Uterus (tissue), 4 donors: ENCODE results near the gene PGF. TPM values are rescaled to one million over a fixed set of nuclear protein-coding genes. Genes with fewer than 3 reads are reported as not detected.

Source experiments
- DNase-seq, 2 donors: peaks; one replicate each; pipeline ENCODE4 v3.0.0-alpha.2; 2019 to 2020
- H3K27ac ChIP-seq, 2 donors: fragments of 200-600 bp; sonication (generic); 1 replicate in 1 of 2; 2 replicates in 1 of 2; pipeline ENCODE4 v1.5.1; 2016 to 2018
- H3K27me3 ChIP-seq, 2 donors: fragments of 200-600 bp; sonication (generic); one replicate each; pipeline ENCODE4 v1.5.1; 2018 to 2019; ENCODE audit warnings: control low read depth in 1 of 2
- H3K36me3 ChIP-seq, 2 donors: fragments of 200-600 bp; sonication (generic); one replicate each; pipeline ENCODE4 v1.5.1; 2019; ENCODE audit warnings: control low read depth in 1 of 2
- H3K4me1 ChIP-seq, 2 donors: fragments of 200-600 bp; sonication (generic); one replicate each; pipeline ENCODE4 v1.5.1; 2018 to 2019; ENCODE audit warnings: control low read depth in 1 of 2
- H3K4me3 ChIP-seq, 2 donors: fragments of 200-600 bp; sonication (generic); 1 replicate in 1 of 2; 2 replicates in 1 of 2; pipeline ENCODE4 v1.5.1; 2018 to 2019; ENCODE audit warnings: mild to moderate bottlenecking in 1 of 2
- H3K9me3 ChIP-seq, 2 donors: fragments of 200-600 bp; sonication (generic); one replicate each; pipeline ENCODE4 v1.5.1; 2019; ENCODE audit warnings: control low read depth in 1 of 2
- POLR2A ChIP-seq, 2 donors: fragments of 450-650 bp; IDR thresholded peaks; one replicate each; pipeline ENCODE4 v1.6.1; 2016; ENCODE audit warnings: antibody characterized with exemption in 2 of 2, mild to moderate bottlenecking in 1 of 2, moderate library complexity in 1 of 2
- intact Hi-C: fragments of 100-400 bp; cut with DNase I; formaldehyde crosslinking; loops from one replicate; pipeline ENCODE4 v1.15.1; 2023; ENCODE audit warnings: low total_unique reads
- total RNA-seq, 4 donors: library from RNA; depleted of rRNA in 3 of 4; stranded (reverse); fragments of >200 nt in 3 of 4; gene quantifications; one replicate each; pipeline versions ENCODE4 v1.1.0 to v1.2.4, GENCODE V29; 2014 to 2023
- TF ChIP-seq, protein P1 (sequence below), 4 experiments: fragments of 200-600 bp in 2 of 4; fragments of 450-650 bp in 2 of 4; sonication (generic) in 2 of 4; IDR thresholded peaks; one replicate each; pipeline ENCODE4 v1.5.1; 2016 to 2019; ENCODE audit warnings: antibody characterized with exemption in 4 of 4, mild to moderate bottlenecking in 2 of 4, moderate library complexity in 1 of 4
- donor health status: DM: yes; HTN: yes; CAD: no.

Gene PGF
- total RNA-seq, 4 donors from 2014 or later, result 2.7 to 32.4 (median 15.4) TPM

DNA sequence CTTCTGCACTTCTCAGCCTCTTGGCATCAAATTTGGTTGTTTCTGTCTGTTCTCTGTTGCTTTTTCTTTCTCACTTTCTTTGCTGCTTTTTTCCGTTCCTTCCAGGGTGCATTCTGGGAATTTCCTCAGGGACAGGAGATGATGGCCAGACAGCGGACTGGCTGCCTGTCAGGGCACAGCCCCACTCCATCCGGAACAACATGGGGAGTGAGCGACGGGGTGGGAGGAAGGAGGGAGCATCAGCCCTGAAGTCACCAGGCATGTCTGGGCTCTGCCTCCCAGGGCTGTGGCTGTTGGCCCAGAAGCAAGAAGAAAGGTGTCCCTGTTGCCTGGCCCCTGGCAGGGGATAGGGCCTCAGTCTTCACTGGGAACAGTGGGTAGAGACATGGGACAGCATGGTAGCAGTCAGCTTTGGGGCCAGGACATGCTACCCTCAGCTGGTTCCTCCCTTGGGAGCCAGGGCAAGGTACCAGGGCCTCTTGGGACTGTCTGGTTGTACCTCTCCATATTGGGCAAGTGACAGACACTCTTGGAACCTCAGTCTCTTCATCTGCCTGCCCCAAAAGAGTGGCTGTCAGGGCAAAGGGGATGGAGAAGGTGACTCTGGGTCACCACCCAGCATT, 8.6 kb downstream of the PGF start:
- Histone ChIP-seq H3K4me1 (peaks cover 0 to 5% of the 10 kb centered on the region in 2 donors), H3K27me3 (no peaks in the 10 kb centered on the region), H3K4me3 (no peak overlapping the region), H3K36me3 (no peaks in the 10 kb centered on the region), H3K9me3 (no peaks in the 10 kb centered on the region), H3K27ac (peak overlapping the region in 1 of 2 donors; percentile 41)
- no peak for DNase-seq
- intact Hi-C loops, result no loop called here
- TF ChIP-seq, protein P1, sequence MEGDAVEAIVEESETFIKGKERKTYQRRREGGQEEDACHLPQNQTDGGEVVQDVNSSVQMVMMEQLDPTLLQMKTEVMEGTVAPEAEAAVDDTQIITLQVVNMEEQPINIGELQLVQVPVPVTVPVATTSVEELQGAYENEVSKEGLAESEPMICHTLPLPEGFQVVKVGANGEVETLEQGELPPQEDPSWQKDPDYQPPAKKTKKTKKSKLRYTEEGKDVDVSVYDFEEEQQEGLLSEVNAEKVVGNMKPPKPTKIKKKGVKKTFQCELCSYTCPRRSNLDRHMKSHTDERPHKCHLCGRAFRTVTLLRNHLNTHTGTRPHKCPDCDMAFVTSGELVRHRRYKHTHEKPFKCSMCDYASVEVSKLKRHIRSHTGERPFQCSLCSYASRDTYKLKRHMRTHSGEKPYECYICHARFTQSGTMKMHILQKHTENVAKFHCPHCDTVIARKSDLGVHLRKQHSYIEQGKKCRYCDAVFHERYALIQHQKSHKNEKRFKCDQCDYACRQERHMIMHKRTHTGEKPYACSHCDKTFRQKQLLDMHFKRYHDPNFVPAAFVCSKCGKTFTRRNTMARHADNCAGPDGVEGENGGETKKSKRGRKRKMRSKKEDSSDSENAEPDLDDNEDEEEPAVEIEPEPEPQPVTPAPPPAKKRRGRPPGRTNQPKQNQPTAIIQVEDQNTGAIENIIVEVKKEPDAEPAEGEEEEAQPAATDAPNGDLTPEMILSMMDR (IDR thresholded peaks at IDR 0.05), result no peak
- no peak for TF ChIP-seq POLR2A (IDR thresholded peaks at IDR 0.05)

DNA sequence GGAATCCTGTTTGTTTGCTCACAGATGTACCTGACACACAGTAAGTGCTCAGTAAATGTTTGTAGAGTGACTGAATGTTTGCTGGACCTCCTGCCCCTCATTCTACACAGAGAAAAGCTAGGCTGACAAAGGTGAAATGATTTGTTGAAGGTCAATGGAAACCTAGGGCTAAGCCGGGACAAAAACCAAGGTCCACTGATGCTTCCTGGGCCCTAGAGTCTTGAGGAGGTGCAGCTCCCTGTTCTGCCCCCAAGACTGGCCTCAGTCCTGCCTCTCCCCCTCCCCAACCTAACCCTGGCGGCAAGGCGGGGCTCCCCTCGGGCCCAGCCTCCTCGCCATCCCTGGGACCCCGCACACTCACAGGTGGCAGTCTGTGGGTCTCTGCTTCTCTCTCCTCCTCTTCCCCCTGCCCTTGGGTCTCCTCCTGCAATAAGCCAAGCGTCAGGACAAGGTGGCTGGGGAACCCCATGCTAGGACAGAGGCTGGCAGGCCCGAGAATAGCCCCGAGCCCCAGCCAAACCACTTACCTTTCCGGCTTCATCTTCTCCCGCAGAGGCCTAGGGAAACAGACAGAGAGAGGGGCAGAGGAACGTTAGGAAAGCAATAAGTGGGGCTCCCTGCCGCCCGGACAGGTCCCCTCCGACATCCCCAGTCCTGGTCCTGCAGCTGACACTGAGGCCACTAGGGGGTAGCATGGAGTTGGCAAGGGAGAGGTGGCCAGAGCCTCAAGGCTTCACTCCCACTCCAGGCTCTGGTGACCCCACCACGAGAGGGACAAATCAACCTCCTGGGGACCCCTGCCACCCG, 9.3 kb downstream of the PGF start:
- TF ChIP-seq POLR2A (IDR thresholded peaks at IDR 0.05), result no peak
- TF ChIP-seq, protein P1 (IDR thresholded peaks at IDR 0.05), result peak; percentile 84 to 91 (median 86)
- Histone ChIP-seq H3K9me3 (no peaks in the 10 kb centered on the region), H3K4me1 (peaks cover 0 to 12% of the 10 kb centered on the region in 2 donors), H3K27me3 (no peaks in the 10 kb centered on the region), H3K4me3 (no peak overlapping the region), H3K36me3 (no peaks in the 10 kb centered on the region), H3K27ac (peak overlapping the region in 1 of 2 donors; percentile 41)
- peak; percentile 75 to 77 for DNase-seq
- intact Hi-C loops, result no loop called here

DNA sequence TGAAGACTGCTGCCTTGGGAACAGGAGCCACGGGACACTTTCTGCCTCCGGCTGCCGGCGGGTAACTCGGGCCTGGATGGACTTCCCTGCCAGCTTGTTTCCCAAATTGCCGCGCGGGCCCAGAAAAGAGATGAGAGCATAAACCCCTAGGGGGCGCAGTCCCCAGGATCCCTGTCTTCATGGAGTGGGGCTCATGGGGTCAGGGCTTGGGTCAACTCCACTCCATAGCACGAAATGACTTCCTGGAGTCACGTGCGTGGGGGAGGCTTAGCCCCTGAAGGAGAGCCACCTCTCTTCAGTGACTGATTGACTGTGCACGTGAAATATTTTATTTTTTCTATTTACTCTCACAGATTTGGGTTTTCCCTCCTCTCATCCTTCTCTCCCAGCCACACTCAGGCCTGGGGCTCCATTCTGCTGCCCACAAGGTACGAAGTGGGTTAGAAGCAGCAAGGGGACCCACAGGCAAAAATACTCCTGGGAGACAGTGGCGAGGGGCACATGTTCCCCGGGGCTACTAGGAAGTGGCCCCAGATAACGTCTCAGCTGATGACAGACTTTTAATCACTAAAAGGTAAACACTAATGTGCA, 10.0 kb downstream of the PGF start:
- H3K9me3 ChIP-seq, result no peaks in the 10 kb centered on the region
- TF ChIP-seq, protein P1 (IDR thresholded peaks at IDR 0.05), result peak in 1 of 4 experiments; percentile 13
- TF ChIP-seq POLR2A (IDR thresholded peaks at IDR 0.05), result no peak
- H3K36me3 ChIP-seq, result no peaks in the 10 kb centered on the region
- no peak overlapping the region for H3K4me3 ChIP-seq
- no peaks in the 10 kb centered on the region for H3K27me3 ChIP-seq
- peaks cover 0 to 18% of the 10 kb centered on the region in 2 donors for H3K4me1 ChIP-seq
- intact Hi-C loops, result no loop called here
- DNase-seq, result no peak
- H3K27ac ChIP-seq, result no peak overlapping the region

DNA sequence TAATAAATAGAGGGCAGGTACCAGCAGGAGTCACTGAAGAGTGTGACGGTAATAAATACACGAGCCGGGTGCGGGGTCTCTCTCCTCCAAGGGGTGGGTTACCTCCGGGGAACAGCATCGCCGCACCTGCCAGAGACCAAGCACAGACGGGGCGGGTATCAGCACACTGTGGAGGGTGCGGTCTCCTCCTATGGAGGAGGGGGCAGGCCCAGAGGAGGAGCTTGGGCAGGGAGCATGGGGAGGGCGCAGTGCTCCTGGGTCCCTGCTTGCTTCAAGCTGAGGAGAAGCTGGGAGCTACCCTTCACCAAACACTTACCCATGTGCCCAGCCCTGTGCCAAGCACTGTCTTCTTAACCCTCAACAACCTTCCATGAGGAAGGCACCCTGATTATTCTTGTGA, 12.8 kb downstream of the PGF start:
- TF ChIP-seq, protein P1 (IDR thresholded peaks at IDR 0.05), result no peak
- no peak for TF ChIP-seq POLR2A (IDR thresholded peaks at IDR 0.05)
- intact Hi-C loops, result no loop called here
- Histone ChIP-seq H3K36me3 (no peaks in the 10 kb centered on the region), H3K27me3 (no peaks in the 10 kb centered on the region), H3K9me3 (no peaks in the 10 kb centered on the region), H3K27ac (peak overlapping the region; percentile 82 to 84), H3K4me1 (peaks cover 0 to 26% of the 10 kb centered on the region in 2 donors), H3K4me3 (no peak overlapping the region)
- no peak for DNase-seq

DNA sequence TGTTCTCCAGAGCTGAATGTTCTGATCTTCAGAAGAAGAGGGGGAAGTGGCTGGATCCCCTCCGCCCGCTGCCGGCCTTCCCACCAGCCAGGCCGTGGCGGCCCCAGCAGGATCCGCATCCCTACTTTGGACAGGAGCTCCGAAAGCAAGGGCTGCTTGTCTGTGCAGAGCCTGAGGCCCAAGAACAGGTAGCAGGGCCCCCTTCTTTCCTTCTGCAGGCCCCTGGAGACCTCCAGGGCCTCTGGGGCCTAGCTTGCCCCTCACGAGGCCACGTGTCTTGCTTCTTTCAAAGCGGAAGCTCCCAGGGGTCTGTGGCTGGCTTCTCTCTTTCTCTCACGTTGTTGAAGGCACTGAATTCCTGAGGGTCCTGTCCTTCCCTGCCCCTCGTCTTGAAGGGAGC, 13.2 kb downstream of the PGF start:
- intact Hi-C loops, result no loop called here
- DNase-seq, result no peak
- Histone ChIP-seq H3K4me1 (peaks cover 0 to 26% of the 10 kb centered on the region in 2 donors), H3K36me3 (no peaks in the 10 kb centered on the region), H3K9me3 (no peaks in the 10 kb centered on the region), H3K4me3 (no peak overlapping the region), H3K27me3 (no peaks in the 10 kb centered on the region), H3K27ac (peak overlapping the region; percentile 82 to 84)
- no peak for TF ChIP-seq POLR2A (IDR thresholded peaks at IDR 0.05)
- TF ChIP-seq, protein P1 (IDR thresholded peaks at IDR 0.05), result no peak
